WTC11 (cell line): ENCODE results near the gene KCNIP4. TPM values are rescaled to one million over a fixed set of nuclear protein-coding genes. Genes with fewer than 3 reads are reported as not detected.

Source experiments
- ATAC-seq: fragments of 200-7000 bp; cut with Tn5 transposase; 2 replicates; pipeline ENCODE4 v1.10.0; 2021; ENCODE audit warnings: mild to moderate bottlenecking, moderate library complexity
- CTCF ChIA-PET: fragments of 300-600 bp; sonication (Branson Sonifier 250); formaldehyde crosslinking; loops from one replicate; lab custom pipeline; 2021; ENCODE audit warnings: antibody characterized with exemption; lab: Charles Lee
- POLR2A ChIA-PET: fragments of 350-600 bp; sonication (Branson Sonifier 250); formaldehyde crosslinking; loops from one replicate; lab custom pipeline; 2021; ENCODE audit warnings: antibody characterized with exemption; lab: Charles Lee
- DNase-seq: peaks from one replicate; pipeline ENCODE4 v3.0.0; 2021; ENCODE audit warnings: low spot score
- H3K27ac Mint-ChIP-seq: 2 replicates; pipeline ENCODE4 v1.8.0; 2021; ENCODE audit warnings: mixed read lengths
- H3K27me3 Mint-ChIP-seq: 2 replicates; pipeline ENCODE4 v1.8.0; 2021; ENCODE audit warnings: low read depth, mild to moderate bottlenecking, moderate library complexity, mixed read lengths
- H3K36me3 Mint-ChIP-seq: 2 replicates; pipeline ENCODE4 v1.8.0; 2021; ENCODE audit warnings: mixed read lengths
- H3K4me1 Mint-ChIP-seq: 2 replicates; pipeline ENCODE4 v1.8.0; 2022; ENCODE audit warnings: mixed read lengths
- H3K4me3 Mint-ChIP-seq: 2 replicates; pipeline ENCODE4 v1.8.0; 2021; ENCODE audit warnings: mild to moderate bottlenecking, moderate library complexity, mixed read lengths
- H3K9me3 Mint-ChIP-seq: 2 replicates; pipeline ENCODE4 v1.8.0; 2021; ENCODE audit warnings: mixed read lengths
- GABPB1 ChIP-seq: sonication (generic); formaldehyde crosslinking; IDR thresholded peaks from 2 replicates; pipeline ENCODE4 v1.8.1; 2023; ENCODE audit warnings: mild to moderate bottlenecking, missing genetic modification reagents
- GRHL2 ChIP-seq: fragments of 250-450 bp; sonication (Bioruptor Pico); IDR thresholded peaks from 2 replicates; pipeline ENCODE4 v1.8.0; 2022; ENCODE audit warnings: mild to moderate bottlenecking, moderate library complexity; ENCODE audit not compliant: insufficient replicate concordance, severe bottlenecking
- KAT7 ChIP-seq: sonication (generic); formaldehyde crosslinking; IDR thresholded peaks from 2 replicates; pipeline ENCODE4 v1.8.1; 2023; ENCODE audit warnings: missing genetic modification reagents, mild to moderate bottlenecking, borderline replicate concordance
- MYBL2 ChIP-seq: sonication (generic); formaldehyde crosslinking; IDR thresholded peaks from 2 replicates; pipeline ENCODE4 v1.8.1; 2023; ENCODE audit warnings: mild to moderate bottlenecking, moderate library complexity, missing genetic modification reagents
- NR3C1 ChIP-seq: sonication (generic); formaldehyde crosslinking; conservative IDR thresholded peaks from 2 replicates; pipeline ENCODE4 v1.8.1; 2023; ENCODE audit warnings: low read depth, mild to moderate bottlenecking, missing genetic modification reagents
- PRRX2 ChIP-seq: fragments of 250-450 bp; sonication (Bioruptor Pico); IDR thresholded peaks from 2 replicates; pipeline ENCODE4 v1.8.0; 2021; ENCODE audit warnings: mild to moderate bottlenecking
- SMAD3 ChIP-seq: sonication (generic); formaldehyde crosslinking; IDR thresholded peaks from 2 replicates; pipeline ENCODE4 v1.8.0; 2022; ENCODE audit warnings: missing genetic modification reagents, mild to moderate bottlenecking, borderline replicate concordance
- TCF7 ChIP-seq: sonication (generic); formaldehyde crosslinking; IDR thresholded peaks from 2 replicates; pipeline ENCODE4 v1.8.0; 2022; ENCODE audit warnings: mild to moderate bottlenecking, low read depth, missing genetic modification reagents, moderate library complexity
- TEAD1 ChIP-seq: sonication (generic); formaldehyde crosslinking; IDR thresholded peaks from 2 replicates; pipeline ENCODE4 v1.8.0; 2022; ENCODE audit warnings: mild to moderate bottlenecking, missing genetic modification reagents
- ZBTB21 ChIP-seq: sonication (generic); formaldehyde crosslinking; IDR thresholded peaks from 2 replicates; pipeline ENCODE4 v1.8.1; 2023; ENCODE audit warnings: mild to moderate bottlenecking, missing genetic modification reagents, borderline replicate concordance
- ZNF121 ChIP-seq: sonication (generic); formaldehyde crosslinking; IDR thresholded peaks from 2 replicates; pipeline ENCODE4 v1.8.0; 2023; ENCODE audit warnings: missing genetic modification reagents
- ZNF317 ChIP-seq: sonication (generic); formaldehyde crosslinking; IDR thresholded peaks from 2 replicates; pipeline ENCODE4 v1.8.1; 2023; ENCODE audit warnings: low read depth, mild to moderate bottlenecking, moderate library complexity, missing genetic modification reagents, borderline replicate concordance
- total RNA-seq: library from RNA; stranded (reverse); gene quantifications from 3 replicates; pipeline ENCODE4 v1.2.3, GENCODE V29; 2021
- TF ChIP-seq, protein P1 (sequence below): sonication (generic); formaldehyde crosslinking; IDR thresholded peaks from 2 replicates; pipeline ENCODE4 v1.8.1; 2022; ENCODE audit warnings: low read depth, mild to moderate bottlenecking, moderate library complexity, missing genetic modification reagents, borderline replicate concordance
- TF ChIP-seq, protein P2 (sequence below): sonication (generic); formaldehyde crosslinking; IDR thresholded peaks from 2 replicates; pipeline ENCODE4 v1.8.0; 2022; ENCODE audit warnings: mild to moderate bottlenecking, missing genetic modification reagents
- TF ChIP-seq, protein P3 (sequence below): sonication (generic); formaldehyde crosslinking; IDR thresholded peaks from 2 replicates; pipeline ENCODE4 v1.8.1; 2022; ENCODE audit warnings: missing genetic modification reagents, borderline replicate concordance
- TF ChIP-seq, protein P4 (sequence below): sonication (generic); formaldehyde crosslinking; conservative IDR thresholded peaks from 2 replicates; pipeline ENCODE4 v1.8.1; 2023; ENCODE audit warnings: mild to moderate bottlenecking, low read depth, missing genetic modification reagents, moderate library complexity
- TF ChIP-seq, protein P5 (sequence below): fragments of 250-450 bp; sonication (Bioruptor Pico); IDR thresholded peaks from 2 replicates; pipeline ENCODE4 v1.9.0; 2021; ENCODE audit warnings: moderate library complexity, mild to moderate bottlenecking, inconsistent platforms, borderline replicate concordance
- TF ChIP-seq, protein P6 (sequence below): sonication (generic); formaldehyde crosslinking; IDR thresholded peaks from 2 replicates; pipeline ENCODE4 v1.8.1; 2023; ENCODE audit warnings: mild to moderate bottlenecking, missing genetic modification reagents, moderate library complexity
- TF ChIP-seq, protein P7 (sequence below): sonication (generic); formaldehyde crosslinking; IDR thresholded peaks from 2 replicates; pipeline ENCODE4 v1.8.0; 2022; ENCODE audit warnings: mild to moderate bottlenecking, missing genetic modification reagents
- TF ChIP-seq, protein P8 (sequence below): sonication (generic); formaldehyde crosslinking; IDR thresholded peaks from 2 replicates; pipeline ENCODE4 v1.8.0; 2022; ENCODE audit warnings: missing genetic modification reagents

Gene KCNIP4
- total RNA-seq, 1 experiment from 2014 or later, result not detected

DNA sequence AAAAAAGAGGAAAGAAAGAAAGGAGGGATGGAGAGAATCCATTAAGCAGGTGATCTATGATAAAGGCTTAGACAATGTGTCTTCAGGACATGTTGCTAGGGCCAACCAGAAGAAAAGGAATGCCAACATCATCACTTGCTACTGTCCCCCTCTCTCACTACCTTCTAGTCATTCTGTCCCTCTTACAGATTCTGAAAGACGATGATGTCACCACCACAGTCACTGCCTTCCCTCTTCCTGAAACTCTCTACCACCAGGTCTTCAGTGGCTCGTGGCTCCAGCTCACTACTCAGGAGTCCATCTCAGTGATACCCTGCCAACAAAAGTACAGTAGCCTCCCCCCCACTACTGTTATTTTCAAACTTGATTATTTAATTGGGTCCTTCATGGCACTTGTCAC lies 64.0 kb downstream of the KCNIP4 start (continued):
- TF ChIP-seq, protein P1, sequence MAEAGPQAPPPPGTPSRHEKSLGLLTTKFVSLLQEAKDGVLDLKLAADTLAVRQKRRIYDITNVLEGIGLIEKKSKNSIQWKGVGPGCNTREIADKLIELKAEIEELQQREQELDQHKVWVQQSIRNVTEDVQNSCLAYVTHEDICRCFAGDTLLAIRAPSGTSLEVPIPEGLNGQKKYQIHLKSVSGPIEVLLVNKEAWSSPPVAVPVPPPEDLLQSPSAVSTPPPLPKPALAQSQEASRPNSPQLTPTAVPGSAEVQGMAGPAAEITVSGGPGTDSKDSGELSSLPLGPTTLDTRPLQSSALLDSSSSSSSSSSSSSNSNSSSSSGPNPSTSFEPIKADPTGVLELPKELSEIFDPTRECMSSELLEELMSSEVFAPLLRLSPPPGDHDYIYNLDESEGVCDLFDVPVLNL, result no peak
- TF ChIP-seq GABPB1 (CRISPR knock-in tag) (no peak), MYBL2 (CRISPR knock-in tag) (no peak)

DNA sequence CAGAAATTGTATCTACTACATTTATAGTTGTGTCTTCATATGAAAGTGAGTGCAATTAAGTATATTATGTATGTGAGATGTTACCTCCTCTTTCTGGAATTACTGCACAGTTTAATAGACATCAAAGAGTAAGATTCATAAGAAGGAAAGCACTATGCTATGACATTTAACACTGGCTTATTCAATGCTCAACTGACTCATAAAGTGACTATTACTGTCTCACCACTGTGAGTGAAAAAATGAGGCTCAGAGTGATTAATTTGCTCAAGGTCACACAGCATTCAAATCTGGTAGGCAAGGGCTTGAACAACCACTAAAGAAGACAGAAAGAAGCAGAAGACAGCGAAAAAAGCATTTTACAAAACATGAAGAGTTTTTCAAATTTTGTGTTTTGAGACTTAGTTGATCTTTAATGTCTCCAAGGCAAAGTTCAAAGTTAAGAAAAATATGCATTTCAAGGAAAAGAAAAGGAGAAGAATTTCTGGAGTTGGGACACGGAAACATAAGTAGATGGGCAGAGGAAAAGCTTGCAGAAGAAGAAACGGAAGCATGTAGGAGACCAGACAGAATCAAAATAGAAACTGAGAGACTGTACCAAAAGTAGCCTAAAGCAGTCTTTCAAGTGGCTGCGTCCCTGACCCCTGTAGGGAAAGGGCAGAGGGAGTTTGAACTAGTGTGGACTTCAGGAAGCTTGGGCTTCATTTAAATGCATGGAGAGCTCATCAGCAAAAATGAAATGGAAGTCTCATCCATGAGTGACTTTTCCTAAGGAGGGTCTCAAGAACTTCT lies 66.3 kb downstream of the KCNIP4 start:
- TF ChIP-seq SMAD3, result no peak
- TF ChIP-seq TCF7 (CRISPR knock-in tag), result no peak
- TF ChIP-seq, protein P2, sequence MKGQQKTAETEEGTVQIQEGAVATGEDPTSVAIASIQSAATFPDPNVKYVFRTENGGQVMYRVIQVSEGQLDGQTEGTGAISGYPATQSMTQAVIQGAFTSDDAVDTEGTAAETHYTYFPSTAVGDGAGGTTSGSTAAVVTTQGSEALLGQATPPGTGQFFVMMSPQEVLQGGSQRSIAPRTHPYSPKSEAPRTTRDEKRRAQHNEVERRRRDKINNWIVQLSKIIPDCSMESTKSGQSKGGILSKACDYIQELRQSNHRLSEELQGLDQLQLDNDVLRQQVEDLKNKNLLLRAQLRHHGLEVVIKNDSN (CRISPR knock-in tag), result no peak
- TF ChIP-seq, protein P3, sequence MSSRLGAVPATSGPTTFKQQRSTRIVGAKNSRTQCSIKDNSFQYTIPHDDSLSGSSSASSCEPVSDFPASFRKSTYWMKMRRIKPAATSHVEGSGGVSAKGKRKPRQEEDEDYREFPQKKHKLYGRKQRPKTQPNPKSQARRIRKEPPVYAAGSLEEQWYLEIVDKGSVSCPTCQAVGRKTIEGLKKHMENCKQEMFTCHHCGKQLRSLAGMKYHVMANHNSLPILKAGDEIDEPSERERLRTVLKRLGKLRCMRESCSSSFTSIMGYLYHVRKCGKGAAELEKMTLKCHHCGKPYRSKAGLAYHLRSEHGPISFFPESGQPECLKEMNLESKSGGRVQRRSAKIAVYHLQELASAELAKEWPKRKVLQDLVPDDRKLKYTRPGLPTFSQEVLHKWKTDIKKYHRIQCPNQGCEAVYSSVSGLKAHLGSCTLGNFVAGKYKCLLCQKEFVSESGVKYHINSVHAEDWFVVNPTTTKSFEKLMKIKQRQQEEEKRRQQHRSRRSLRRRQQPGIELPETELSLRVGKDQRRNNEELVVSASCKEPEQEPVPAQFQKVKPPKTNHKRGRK (CRISPR knock-in tag), result no peak
- no peak for TF ChIP-seq PRRX2 (CRISPR knock-in tag)
- TF ChIP-seq, protein P4, sequence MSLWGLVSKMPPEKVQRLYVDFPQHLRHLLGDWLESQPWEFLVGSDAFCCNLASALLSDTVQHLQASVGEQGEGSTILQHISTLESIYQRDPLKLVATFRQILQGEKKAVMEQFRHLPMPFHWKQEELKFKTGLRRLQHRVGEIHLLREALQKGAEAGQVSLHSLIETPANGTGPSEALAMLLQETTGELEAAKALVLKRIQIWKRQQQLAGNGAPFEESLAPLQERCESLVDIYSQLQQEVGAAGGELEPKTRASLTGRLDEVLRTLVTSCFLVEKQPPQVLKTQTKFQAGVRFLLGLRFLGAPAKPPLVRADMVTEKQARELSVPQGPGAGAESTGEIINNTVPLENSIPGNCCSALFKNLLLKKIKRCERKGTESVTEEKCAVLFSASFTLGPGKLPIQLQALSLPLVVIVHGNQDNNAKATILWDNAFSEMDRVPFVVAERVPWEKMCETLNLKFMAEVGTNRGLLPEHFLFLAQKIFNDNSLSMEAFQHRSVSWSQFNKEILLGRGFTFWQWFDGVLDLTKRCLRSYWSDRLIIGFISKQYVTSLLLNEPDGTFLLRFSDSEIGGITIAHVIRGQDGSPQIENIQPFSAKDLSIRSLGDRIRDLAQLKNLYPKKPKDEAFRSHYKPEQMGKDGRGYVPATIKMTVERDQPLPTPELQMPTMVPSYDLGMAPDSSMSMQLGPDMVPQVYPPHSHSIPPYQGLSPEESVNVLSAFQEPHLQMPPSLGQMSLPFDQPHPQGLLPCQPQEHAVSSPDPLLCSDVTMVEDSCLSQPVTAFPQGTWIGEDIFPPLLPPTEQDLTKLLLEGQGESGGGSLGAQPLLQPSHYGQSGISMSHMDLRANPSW (CRISPR knock-in tag), result no peak
- no peak for TF ChIP-seq GRHL2 (CRISPR knock-in tag)
- TF ChIP-seq ZBTB21, result no peak
- TF ChIP-seq, protein P5, sequence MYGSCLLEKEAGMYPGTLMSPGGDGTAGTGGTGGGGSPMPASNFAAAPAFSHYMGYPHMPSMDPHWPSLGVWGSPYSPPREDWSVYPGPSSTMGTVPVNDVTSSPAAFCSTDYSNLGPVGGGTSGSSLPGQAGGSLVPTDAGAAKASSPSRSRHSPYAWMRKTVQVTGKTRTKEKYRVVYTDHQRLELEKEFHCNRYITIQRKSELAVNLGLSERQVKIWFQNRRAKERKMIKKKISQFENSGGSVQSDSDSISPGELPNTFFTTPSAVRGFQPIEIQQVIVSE, result no peak
- TF ChIP-seq ZNF317 (CRISPR knock-in tag), result no peak
- TF ChIP-seq ZNF121 (CRISPR knock-in tag), result no peak
- TF ChIP-seq, protein P6, sequence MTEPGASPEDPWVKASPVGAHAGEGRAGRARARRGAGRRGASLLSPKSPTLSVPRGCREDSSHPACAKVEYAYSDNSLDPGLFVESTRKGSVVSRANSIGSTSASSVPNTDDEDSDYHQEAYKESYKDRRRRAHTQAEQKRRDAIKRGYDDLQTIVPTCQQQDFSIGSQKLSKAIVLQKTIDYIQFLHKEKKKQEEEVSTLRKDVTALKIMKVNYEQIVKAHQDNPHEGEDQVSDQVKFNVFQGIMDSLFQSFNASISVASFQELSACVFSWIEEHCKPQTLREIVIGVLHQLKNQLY, result no peak
- TF ChIP-seq TEAD1, result no peak
- no peak for TF ChIP-seq NR3C1 (CRISPR knock-in tag)
- TF ChIP-seq, protein P7, sequence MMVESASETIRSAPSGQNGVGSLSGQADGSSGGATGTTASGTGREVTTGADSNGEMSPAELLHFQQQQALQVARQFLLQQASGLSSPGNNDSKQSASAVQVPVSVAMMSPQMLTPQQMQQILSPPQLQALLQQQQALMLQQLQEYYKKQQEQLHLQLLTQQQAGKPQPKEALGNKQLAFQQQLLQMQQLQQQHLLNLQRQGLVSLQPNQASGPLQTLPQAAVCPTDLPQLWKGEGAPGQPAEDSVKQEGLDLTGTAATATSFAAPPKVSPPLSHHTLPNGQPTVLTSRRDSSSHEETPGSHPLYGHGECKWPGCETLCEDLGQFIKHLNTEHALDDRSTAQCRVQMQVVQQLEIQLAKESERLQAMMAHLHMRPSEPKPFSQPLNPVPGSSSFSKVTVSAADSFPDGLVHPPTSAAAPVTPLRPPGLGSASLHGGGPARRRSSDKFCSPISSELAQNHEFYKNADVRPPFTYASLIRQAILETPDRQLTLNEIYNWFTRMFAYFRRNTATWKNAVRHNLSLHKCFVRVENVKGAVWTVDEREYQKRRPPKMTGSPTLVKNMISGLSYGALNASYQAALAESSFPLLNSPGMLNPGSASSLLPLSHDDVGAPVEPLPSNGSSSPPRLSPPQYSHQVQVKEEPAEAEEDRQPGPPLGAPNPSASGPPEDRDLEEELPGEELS (CRISPR knock-in tag), result no peak
- TF ChIP-seq MYBL2 (CRISPR knock-in tag), result no peak
- no peak for TF ChIP-seq KAT7 (CRISPR knock-in tag)
- TF ChIP-seq, protein P8, sequence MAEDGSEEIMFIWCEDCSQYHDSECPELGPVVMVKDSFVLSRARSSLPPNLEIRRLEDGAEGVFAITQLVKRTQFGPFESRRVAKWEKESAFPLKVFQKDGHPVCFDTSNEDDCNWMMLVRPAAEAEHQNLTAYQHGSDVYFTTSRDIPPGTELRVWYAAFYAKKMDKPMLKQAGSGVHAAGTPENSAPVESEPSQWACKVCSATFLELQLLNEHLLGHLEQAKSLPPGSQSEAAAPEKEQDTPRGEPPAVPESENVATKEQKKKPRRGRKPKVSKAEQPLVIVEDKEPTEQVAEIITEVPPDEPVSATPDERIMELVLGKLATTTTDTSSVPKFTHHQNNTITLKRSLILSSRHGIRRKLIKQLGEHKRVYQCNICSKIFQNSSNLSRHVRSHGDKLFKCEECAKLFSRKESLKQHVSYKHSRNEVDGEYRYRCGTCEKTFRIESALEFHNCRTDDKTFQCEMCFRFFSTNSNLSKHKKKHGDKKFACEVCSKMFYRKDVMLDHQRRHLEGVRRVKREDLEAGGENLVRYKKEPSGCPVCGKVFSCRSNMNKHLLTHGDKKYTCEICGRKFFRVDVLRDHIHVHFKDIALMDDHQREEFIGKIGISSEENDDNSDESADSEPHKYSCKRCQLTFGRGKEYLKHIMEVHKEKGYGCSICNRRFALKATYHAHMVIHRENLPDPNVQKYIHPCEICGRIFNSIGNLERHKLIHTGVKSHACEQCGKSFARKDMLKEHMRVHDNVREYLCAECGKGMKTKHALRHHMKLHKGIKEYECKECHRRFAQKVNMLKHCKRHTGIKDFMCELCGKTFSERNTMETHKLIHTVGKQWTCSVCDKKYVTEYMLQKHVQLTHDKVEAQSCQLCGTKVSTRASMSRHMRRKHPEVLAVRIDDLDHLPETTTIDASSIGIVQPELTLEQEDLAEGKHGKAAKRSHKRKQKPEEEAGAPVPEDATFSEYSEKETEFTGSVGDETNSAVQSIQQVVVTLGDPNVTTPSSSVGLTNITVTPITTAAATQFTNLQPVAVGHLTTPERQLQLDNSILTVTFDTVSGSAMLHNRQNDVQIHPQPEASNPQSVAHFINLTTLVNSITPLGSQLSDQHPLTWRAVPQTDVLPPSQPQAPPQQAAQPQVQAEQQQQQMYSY (CRISPR knock-in tag), result no peak
- H3K36me3 Mint-ChIP-seq, result no peaks in the 10 kb centered on the region
- no peak for ATAC-seq
- 0 out of 2 replicates have a peak, but pooled peaks cover 5% of the 10 kb centered on the region for H3K4me1 Mint-ChIP-seq
- H3K4me3 Mint-ChIP-seq, result no peak overlapping the region
- ChIA-PET POLR2A (no interaction called here), CTCF (interaction anchor here (0.6 kb wide), 1 partner anchor 14 kb away, joined by 3 read pairs; no protein-coding TSS in a partner anchor)
- no peaks in the 10 kb centered on the region for H3K27me3 Mint-ChIP-seq
- DNase-seq, result no peak
- H3K9me3 Mint-ChIP-seq, result peaks cover 10% of the 10 kb centered on the region
- no peak overlapping the region for H3K27ac Mint-ChIP-seq
